DOHH2 (cell line): Measurements from ENCODE around the gene DMD.
"Not testable (repeated sequence)": the region's sequence is repeated elsewhere in the genome, so short reads cannot be mapped to it uniquely, and the experiment has no call there.

Source experiments
- H3F3A ChIP-seq: fragments of 200-600 bp; sonication (generic), shearing (Covaris generic); 2 replicates; pipeline ENCODE4 v1.6.0; 2016; ENCODE audit warnings: antibody characterized with exemption, mild to moderate bottlenecking; ENCODE audit not compliant: control insufficient read depth, insufficient read depth
- H3K27ac ChIP-seq: fragments of 200-600 bp; sonication (generic); 2 replicates; pipeline ENCODE4 v1.5.1; 2014; ENCODE audit warnings: low read depth, mild to moderate bottlenecking, low read length, moderate library complexity
- H3K27me3 ChIP-seq: fragments of 200-600 bp; sonication (generic); 2 replicates; pipeline ENCODE4 v1.6.1; 2014; ENCODE audit warnings: mild to moderate bottlenecking, low read length, mixed read lengths; ENCODE audit not compliant: control insufficient read depth
- H3K36me3 ChIP-seq: fragments of 200-600 bp; sonication (generic); 2 replicates; pipeline ENCODE4 v1.6.1; 2014; ENCODE audit warnings: mild to moderate bottlenecking, low read length, moderate library complexity, mixed read lengths; ENCODE audit not compliant: control insufficient read depth
- H3K4me1 ChIP-seq: fragments of 200-600 bp; sonication (generic); 2 replicates; pipeline ENCODE4 v1.6.1; 2014; ENCODE audit warnings: mild to moderate bottlenecking, low read length, mixed read lengths; ENCODE audit not compliant: control insufficient read depth
- H3K4me2 ChIP-seq: fragments of 200-600 bp; sonication (generic); 2 replicates; pipeline ENCODE4 v1.6.0; 2014; ENCODE audit warnings: mild to moderate bottlenecking, low read length, moderate library complexity
- H3K4me3 ChIP-seq: fragments of 200-600 bp; sonication (generic); 2 replicates; pipeline ENCODE4 v1.5.1; 2014; ENCODE audit warnings: mild to moderate bottlenecking, low read length, mixed read lengths
- H3K79me2 ChIP-seq: fragments of 200-600 bp; sonication (generic); 2 replicates; pipeline ENCODE4 v1.6.1; 2014; ENCODE audit warnings: mild to moderate bottlenecking, low read length, mixed read lengths; ENCODE audit not compliant: control insufficient read depth
- H3K9me2 ChIP-seq: fragments of 200-600 bp; sonication (generic); replicated peaks from 2 replicates; pipeline ENCODE4 v1.6.1; 2014; ENCODE audit warnings: mild to moderate bottlenecking, low read length, mixed read lengths; ENCODE audit not compliant: control insufficient read depth
- H3K9me3 ChIP-seq: fragments of 200-600 bp; sonication (generic); 2 replicates; pipeline ENCODE4 v1.6.1; 2014; ENCODE audit warnings: antibody characterized with exemption, low read length, mixed read lengths; ENCODE audit not compliant: control insufficient read depth, insufficient read depth
- H4K20me1 ChIP-seq: fragments of 200-600 bp; sonication (generic); 2 replicates; pipeline ENCODE4 v1.6.0; 2014; ENCODE audit warnings: low read depth, mild to moderate bottlenecking, antibody characterized with exemption, low read length, moderate library complexity; ENCODE audit not compliant: control insufficient read depth, insufficient read depth
- EZH2phosphoT487 ChIP-seq: fragments of 200-600 bp; sonication (generic); IDR thresholded peaks from 2 replicates; pipeline ENCODE4 v1.6.1; 2017; ENCODE audit warnings: borderline replicate concordance, mild to moderate bottlenecking, antibody characterized with exemption, low read length, moderate library complexity, mixed read lengths
- TF ChIP-seq, protein P1 (sequence below): fragments of 200-600 bp; sonication (generic); IDR thresholded peaks from one replicate; pipeline ENCODE4 v1.5.1; 2014; ENCODE audit warnings: antibody characterized with exemption, mild to moderate bottlenecking, low read depth, low read length; ENCODE audit not compliant: poor library complexity, severe bottlenecking

DMD gene

DNA sequence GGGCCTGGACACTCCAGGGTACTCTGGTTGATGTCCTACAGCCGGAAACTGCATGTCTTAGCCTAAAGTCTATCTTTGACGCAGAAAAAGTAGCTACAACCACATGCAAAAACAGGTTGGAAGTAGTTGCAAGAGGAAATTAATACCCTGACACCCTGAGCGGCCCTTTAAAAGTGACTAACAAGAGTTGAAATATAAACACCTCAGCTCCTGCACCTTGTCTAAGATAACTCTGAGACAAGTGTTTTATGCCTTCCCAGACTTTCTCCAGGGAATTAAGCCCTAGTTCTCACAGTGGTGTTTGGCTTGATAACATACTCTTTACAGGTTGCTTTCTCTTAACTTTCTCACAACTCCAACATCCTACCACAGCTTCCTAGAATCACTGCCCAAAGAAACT lies 943.1 kb downstream of the DMD start:
- H3K27ac ChIP-seq, result no peak overlapping the region
- TF ChIP-seq, protein P1, sequence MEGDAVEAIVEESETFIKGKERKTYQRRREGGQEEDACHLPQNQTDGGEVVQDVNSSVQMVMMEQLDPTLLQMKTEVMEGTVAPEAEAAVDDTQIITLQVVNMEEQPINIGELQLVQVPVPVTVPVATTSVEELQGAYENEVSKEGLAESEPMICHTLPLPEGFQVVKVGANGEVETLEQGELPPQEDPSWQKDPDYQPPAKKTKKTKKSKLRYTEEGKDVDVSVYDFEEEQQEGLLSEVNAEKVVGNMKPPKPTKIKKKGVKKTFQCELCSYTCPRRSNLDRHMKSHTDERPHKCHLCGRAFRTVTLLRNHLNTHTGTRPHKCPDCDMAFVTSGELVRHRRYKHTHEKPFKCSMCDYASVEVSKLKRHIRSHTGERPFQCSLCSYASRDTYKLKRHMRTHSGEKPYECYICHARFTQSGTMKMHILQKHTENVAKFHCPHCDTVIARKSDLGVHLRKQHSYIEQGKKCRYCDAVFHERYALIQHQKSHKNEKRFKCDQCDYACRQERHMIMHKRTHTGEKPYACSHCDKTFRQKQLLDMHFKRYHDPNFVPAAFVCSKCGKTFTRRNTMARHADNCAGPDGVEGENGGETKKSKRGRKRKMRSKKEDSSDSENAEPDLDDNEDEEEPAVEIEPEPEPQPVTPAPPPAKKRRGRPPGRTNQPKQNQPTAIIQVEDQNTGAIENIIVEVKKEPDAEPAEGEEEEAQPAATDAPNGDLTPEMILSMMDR, result no peak
- no peaks in the 10 kb centered on the region for H3K79me2 ChIP-seq
- no peaks in the 10 kb centered on the region for H4K20me1 ChIP-seq
- H3K27me3 ChIP-seq, result no peaks in the 10 kb centered on the region
- no peaks in the 10 kb centered on the region for H3K36me3 ChIP-seq
- H3K4me3 ChIP-seq, result no peak overlapping the region
- H3F3A ChIP-seq, result no peaks in the 10 kb centered on the region
- no peaks in the 10 kb centered on the region for H3K9me2 ChIP-seq
- no peaks in the 10 kb centered on the region for H3K4me1 ChIP-seq
- H3K9me3 ChIP-seq, result no peaks in the 10 kb centered on the region
- no peak overlapping the region for H3K4me2 ChIP-seq

DNA sequence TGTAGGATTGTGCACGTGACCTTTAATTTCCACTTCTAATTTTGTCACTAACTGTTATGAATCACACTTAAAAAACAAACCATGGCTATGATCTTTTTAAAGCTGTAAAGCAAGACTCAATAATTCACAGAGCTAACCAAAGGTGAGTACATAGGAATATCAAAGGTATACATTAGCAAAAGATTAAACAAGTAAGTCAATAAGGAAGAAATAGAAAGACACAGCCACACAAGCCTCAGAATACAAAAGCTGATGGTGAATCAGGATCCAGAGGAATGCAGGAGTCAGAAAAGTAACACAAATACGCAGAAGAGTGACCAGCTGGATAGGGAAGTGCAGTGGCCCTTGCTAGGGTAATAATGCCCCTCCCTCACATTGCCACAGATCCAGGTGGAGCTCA lies 943.6 kb downstream of the DMD start:
- no peaks in the 10 kb centered on the region for H3K9me2 ChIP-seq
- H3K4me2 ChIP-seq, result no peak overlapping the region
- no peaks in the 10 kb centered on the region for H3F3A ChIP-seq
- H3K4me1 ChIP-seq, result no peaks in the 10 kb centered on the region
- H3K9me3 ChIP-seq, result no peaks in the 10 kb centered on the region
- no peaks in the 10 kb centered on the region for H4K20me1 ChIP-seq
- no peaks in the 10 kb centered on the region for H3K36me3 ChIP-seq
- no peak overlapping the region for H3K4me3 ChIP-seq
- no peaks in the 10 kb centered on the region for H3K79me2 ChIP-seq
- no peak overlapping the region for H3K27ac ChIP-seq
- H3K27me3 ChIP-seq, result no peaks in the 10 kb centered on the region
- TF ChIP-seq, protein P1, result no peak
- TF ChIP-seq EZH2phosphoT487, result no peak

DNA sequence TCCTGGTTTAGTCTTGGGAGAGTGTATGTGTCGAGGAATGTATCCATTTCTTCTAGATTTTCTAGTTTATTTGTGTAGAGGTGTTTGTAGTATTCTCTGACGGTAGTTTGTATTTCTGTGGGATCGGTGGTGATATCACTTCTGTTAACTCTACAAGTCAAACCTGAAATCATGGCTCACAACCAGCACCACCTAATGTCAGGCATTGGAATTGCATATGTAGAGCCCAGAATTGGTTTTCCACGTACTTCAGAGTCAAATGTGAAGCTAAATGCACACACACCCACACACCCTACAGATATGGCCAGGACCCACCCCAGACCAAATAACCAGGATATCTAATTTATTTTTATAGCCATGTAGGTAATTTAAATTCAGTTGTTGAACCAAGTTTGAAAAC lies 964.7 kb downstream of the DMD start:
- not testable (repeated sequence) for H3K4me3 ChIP-seq, H3K9me3 ChIP-seq, H3K4me1 ChIP-seq, H3K9me2 ChIP-seq, H3K27me3 ChIP-seq, H3F3A ChIP-seq, H3K79me2 ChIP-seq, H3K36me3 ChIP-seq, H3K4me2 ChIP-seq, H4K20me1 ChIP-seq, H3K27ac ChIP-seq

DNA sequence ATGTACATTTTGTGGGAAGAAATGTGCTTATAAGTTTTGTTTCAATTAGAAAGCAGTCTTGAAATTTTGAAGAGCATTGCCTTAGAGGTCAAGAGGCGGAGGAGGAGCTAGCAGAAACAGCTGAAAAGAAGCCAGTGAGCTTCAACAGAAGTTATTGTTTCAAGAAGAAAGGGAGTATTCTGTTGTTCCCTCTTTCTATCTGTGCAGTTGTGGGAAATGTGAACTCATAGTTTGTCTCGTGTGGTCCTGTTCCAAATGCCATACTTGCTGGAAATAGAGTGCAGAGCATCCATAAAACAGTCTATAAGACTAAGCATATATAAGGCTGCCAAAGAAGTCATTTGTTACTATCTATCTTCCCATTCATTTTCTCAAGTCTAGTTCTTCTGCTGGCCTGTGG lies 1015.7 kb downstream of the DMD start:
- Histone ChIP-seq H3K9me2 (no peaks in the 10 kb centered on the region), H3K4me2 (no peak overlapping the region), H3K4me3 (no peak overlapping the region), H3K27ac (no peak overlapping the region), H3K27me3 (no peaks in the 10 kb centered on the region), H3K9me3 (no peaks in the 10 kb centered on the region), H3K4me1 (no peaks in the 10 kb centered on the region), H3K79me2 (no peaks in the 10 kb centered on the region), H3F3A (no peaks in the 10 kb centered on the region), H4K20me1 (no peaks in the 10 kb centered on the region), H3K36me3 (no peaks in the 10 kb centered on the region)
- no peak for TF ChIP-seq EZH2phosphoT487
- TF ChIP-seq, protein P1, result no peak
